ENCODE data around the gene ACBD6.

The ACBD6 gene

GRCh38 chr1:180424848-180425457 is 77.4 kb downstream of the ACBD6 start (continued):
- TF ChIP-seq ZNF146 (tag by site-specific recombination; IDR thresholded peaks at IDR 0.05) (peak; percentile 59; the same call in 1 of the 2 replicates), ZNF133 (tag by site-specific recombination; IDR thresholded peaks at IDR 0.05) (no peak), ZEB2 (tag by site-specific recombination; IDR thresholded peaks at IDR 0.05) (peak; percentile 77), ZNF777 (tag by site-specific recombination; IDR thresholded peaks at IDR 0.05; ENCODE audit: borderline replicate concordance) (no peak), BCL11B (tag by site-specific recombination; IDR thresholded peaks at IDR 0.05; ENCODE audit: low read depth) (no peak), ZNF658 (tag by site-specific recombination; IDR thresholded peaks at IDR 0.05) (no peak), ZNF398 (tag by site-specific recombination; IDR thresholded peaks at IDR 0.05) (no peak), ZNF621 (tag by site-specific recombination; IDR thresholded peaks at IDR 0.05) (no peak), ZNF404 (tag by site-specific recombination; IDR thresholded peaks at IDR 0.05) (no peak), ZBTB8A (tag by site-specific recombination; IDR thresholded peaks at IDR 0.05) (peak; percentile 76), ZBTB49 (tag by site-specific recombination; IDR thresholded peaks at IDR 0.05; ENCODE audit: low read depth) (no peak), ZNF335 (tag by site-specific recombination; conservative IDR thresholded peaks at IDR 0.05) (no peak), ZNF354C (tag by site-specific recombination; IDR thresholded peaks at IDR 0.05; ENCODE audit: borderline replicate concordance, low read depth) (no peak), ZNF416 (tag by site-specific recombination; IDR thresholded peaks at IDR 0.05) (no peak), ZNF571 (tag by site-specific recombination; IDR thresholded peaks at IDR 0.05) (no peak), ZNF768 (tag by site-specific recombination; IDR thresholded peaks at IDR 0.05) (no peak), ZNF530 (tag by site-specific recombination; IDR thresholded peaks at IDR 0.05; ENCODE audit: low read depth) (no peak), ZNF266 (tag by site-specific recombination; IDR thresholded peaks at IDR 0.05; ENCODE audit: low read depth) (no peak), SCRT2 (tag by site-specific recombination; IDR thresholded peaks at IDR 0.05) (peak; percentile 58), ZNF791 (tag by site-specific recombination; IDR thresholded peaks at IDR 0.05) (no peak), SCRT1 (tag by site-specific recombination; IDR thresholded peaks at IDR 0.05; ENCODE audit: borderline replicate concordance) (peak; percentile 29; the same call in 1 of the 2 replicates), ZSCAN5A (tag by site-specific recombination; IDR thresholded peaks at IDR 0.05) (no peak), ZNF501 (tag by site-specific recombination; IDR thresholded peaks at IDR 0.05) (peak; percentile 68; the same call in 1 of the 2 replicates), ZNF548 (tag by site-specific recombination; IDR thresholded peaks at IDR 0.05) (no peak), ZNF423 (tag by site-specific recombination; IDR thresholded peaks at IDR 0.05) (peak; percentile 94; the same call in 1 of the 2 replicates), ZNF830 (tag by site-specific recombination; IDR thresholded peaks at IDR 0.05; ENCODE audit: low read depth) (no peak), KLF17 (tag by site-specific recombination; IDR thresholded peaks at IDR 0.05) (no peak), ZNF692 (tag by site-specific recombination; IDR thresholded peaks at IDR 0.05) (0 out of 2 replicates have a peak, but pooled peaks have one; percentile 30), ZNF202 (tag by site-specific recombination; IDR thresholded peaks at IDR 0.05; ENCODE audit: borderline replicate concordance) (no peak), KLF16 (tag by site-specific recombination; IDR thresholded peaks at IDR 0.05) (no peak), ZNF433 (tag by site-specific recombination; IDR thresholded peaks at IDR 0.05; ENCODE audit: low read depth) (no peak), ZFHX2 (tag by site-specific recombination; conservative IDR thresholded peaks at IDR 0.05) (no peak), ZNF140 (tag by site-specific recombination; IDR thresholded peaks at IDR 0.05) (no peak)

Measured in HEK293 (cell line).